ENCODE data around the gene ATP8B3.

The ATP8B3 gene

DNA sequence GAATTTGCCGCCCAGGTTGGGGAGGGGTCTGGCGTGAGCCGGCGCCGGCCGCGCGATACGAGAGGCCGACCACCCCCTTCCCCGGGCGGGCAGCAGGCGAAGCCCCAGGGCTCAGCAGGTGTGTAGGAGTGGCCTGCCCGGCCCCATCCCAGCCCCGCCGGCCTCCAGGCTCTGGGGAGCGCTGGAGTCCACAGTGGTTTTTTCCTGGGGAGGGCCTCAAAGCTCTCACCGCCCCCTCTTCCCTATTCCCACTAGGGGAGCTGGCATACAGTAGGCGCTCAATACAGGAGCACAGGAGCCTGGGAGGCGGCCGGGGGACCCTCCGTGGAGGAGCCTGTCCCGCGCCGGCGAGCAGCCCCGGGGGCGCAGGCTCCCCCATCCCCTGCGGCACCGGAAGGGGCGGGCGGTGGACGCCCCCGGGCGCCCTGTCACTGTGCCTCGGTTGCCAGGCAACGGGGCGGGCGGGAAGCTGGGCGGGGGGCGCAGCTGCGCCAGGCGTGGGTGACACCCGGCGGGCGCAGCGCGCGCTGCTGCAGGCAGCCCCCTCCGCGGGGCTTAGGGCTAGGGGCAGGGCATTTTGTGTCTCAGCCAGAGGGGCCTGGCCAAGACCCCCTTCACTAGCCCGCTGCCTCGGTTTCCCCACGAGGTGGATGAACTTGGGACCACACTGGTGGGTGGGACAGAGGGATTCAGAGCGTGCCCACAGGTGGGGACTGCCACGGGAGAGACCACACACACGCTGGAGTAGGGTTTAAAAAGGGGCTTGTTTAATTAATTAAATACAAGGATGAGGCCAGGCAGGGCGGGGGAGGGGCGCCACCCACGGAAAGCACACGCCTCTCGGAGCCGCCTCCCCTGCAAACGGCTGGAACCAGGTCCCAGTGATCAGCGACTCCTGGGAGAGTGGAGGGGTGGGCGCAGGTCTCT is 39.8 kb upstream of the ATP8B3 start:
- in situ Hi-C loops (cut with HindIII; ENCODE audit: low sequenced_read_pairs), result no loop called here

DNA sequence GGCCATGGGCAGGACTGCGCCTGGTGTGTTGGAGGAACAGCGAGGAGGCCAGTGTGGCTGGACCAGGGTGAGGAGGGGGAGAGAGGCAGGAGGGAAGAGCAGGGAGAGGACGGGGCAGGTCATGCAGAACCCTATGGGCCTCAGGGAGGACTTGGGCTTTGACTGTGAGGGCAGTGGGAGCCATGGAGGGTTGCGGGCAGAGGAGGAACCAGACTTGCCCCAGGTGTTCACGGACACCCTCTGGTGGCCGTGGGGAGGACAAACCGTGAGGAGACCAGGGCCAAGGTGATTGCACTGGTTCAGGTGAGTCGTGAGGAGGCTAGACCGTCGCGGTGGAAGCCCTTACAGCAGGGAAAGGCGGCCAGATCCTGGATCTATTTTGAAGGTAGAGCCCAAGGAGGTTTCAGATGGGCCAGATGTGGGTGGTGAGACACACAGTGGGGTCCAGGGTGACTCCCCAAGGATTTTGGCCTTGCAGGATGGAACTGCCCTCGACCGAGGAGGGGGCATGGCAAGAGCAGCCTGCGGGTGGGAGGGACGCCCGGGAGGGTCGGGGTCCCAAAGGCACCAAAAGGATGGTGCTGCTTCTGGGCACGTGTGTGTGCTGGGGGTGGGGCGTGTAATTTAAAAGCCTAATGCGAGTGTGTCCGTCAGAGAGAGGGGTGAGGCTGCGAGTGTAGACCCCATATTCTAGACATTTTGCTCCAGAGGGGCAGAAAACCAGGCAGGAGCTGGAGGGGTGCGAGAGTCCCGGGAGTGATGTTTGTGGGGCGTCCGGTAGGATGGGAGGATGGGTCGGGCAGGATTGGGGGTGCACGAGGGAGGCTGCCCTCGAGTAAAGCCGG is 39.0 kb upstream of the ATP8B3 start:
- in situ Hi-C loops (cut with HindIII; ENCODE audit: low sequenced_read_pairs), result no loop called here

- in situ Hi-C loops (cut with HindIII; ENCODE audit: low sequenced_read_pairs), result no loop called here
These were observed 37.9 kb upstream of the ATP8B3 start for GRCh38 chr19:1849886-1850398.

DNA sequence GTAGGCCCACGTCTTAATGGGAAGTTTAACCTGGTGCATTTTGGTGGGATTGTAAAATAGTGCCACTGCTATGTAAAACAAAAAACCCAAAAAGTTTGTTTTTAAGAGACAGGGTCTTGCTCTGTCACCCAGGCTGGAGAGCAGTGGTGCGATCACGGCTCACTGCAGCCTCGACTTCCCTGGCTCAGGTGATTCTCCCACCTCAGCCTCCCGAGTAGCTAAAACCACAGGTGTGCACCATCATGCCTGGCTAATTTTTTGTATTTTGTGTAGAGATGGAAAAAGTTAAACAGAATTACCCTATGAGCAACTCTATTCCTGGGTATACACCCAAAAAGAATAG is 37.0 kb upstream of the ATP8B3 start:
- in situ Hi-C loops (cut with HindIII; ENCODE audit: low sequenced_read_pairs), result no loop called here

DNA sequence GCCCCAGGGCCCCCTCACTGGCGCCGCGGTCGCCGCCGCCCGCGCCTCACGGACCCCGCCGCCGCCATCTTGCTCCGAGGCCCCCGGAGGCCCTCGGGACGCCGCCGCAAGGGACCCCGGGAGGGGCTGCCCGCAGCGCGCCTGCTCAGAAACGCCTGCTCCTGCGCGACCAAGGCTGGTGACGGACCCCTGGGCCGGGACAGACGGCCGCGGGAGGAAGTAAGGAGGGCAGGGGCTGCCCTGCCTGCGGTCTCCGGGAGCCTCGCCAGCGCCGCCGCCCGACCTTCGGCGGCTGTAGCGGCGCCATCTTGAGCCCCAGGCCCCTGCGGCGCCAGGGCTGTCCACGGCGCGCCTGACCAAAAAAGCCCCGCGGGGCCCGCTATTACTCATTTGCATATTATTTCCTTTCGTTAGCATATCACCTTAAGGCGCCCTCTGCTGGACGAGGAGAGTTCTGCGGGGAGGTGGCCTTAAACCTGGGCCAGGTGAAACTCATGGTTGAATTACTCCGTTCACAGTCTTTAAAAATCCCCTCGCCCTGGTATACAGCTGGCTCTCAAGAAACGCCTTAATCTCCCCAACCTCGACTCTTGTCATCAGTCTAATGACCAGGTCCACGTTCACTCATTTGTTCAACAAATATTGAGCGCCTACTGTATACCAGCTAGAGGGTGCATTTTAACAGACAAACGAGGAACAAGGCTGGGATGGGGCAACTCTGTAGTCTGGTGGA is 36.5 kb upstream of the ATP8B3 start, which contains the start of gene REXO1:
TSS of gene REXO1 (minus strand) at position 85 of the 733 bp plus-strand sequence. CDS start 125 bp downstream, outside the sequence.
- in situ Hi-C loops (cut with HindIII; ENCODE audit: low sequenced_read_pairs), result no loop called here

DNA sequence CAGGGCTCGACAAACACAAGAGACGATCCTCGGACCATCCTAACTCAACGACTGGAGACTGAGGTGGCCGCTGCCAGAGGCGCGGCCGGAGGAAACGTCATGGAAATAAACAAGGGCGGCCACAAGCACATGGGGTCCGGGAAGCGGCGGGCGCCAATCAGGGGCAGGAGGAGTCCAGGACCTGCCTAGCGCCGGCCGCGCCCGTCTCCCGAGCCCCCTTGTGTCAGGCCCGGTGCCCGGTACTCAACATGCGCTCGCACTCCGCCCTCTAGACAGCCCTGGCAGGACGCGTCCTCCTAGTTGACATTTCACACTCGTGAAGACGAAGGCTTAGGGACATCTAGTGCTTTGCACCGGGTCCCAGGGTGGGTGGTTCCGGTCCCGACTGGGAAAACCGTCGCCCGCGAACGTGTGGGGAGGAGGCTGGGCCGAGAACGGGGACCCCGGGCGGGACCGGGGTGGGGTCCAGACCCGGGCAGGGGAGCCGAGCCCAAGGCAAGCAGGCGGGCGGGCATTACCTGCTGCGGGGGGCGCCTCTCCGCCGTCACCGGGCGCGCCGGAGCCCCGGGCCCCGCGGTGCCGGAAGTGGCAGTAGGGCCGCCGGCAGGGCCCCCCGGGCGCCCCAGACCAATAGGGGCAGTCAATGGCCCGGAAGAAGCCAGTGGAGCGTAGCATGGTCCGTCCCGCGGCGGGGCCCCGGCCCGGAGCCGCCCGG is 35.8 kb upstream of the ATP8B3 start:
- in situ Hi-C loops (cut with HindIII; ENCODE audit: low sequenced_read_pairs), result no loop called here

GRCh38 chr19:1847348-1847683 is 35.2 kb upstream of the ATP8B3 start:
- in situ Hi-C loops (cut with HindIII; ENCODE audit: low sequenced_read_pairs), result no loop called here

- in situ Hi-C loops (cut with HindIII; ENCODE audit: low sequenced_read_pairs), result no loop called here
These were observed 34.6 kb upstream of the ATP8B3 start for GRCh38 chr19:1846517-1847204.

- in situ Hi-C loops (cut with HindIII; ENCODE audit: low sequenced_read_pairs), result no loop called here
These were observed 33.6 kb upstream of the ATP8B3 start for GRCh38 chr19:1845642-1846041.

GRCh38 chr19:1845125-1845515 is 33.0 kb upstream of the ATP8B3 start:
- in situ Hi-C loops (cut with HindIII; ENCODE audit: low sequenced_read_pairs), result no loop called here

DNA sequence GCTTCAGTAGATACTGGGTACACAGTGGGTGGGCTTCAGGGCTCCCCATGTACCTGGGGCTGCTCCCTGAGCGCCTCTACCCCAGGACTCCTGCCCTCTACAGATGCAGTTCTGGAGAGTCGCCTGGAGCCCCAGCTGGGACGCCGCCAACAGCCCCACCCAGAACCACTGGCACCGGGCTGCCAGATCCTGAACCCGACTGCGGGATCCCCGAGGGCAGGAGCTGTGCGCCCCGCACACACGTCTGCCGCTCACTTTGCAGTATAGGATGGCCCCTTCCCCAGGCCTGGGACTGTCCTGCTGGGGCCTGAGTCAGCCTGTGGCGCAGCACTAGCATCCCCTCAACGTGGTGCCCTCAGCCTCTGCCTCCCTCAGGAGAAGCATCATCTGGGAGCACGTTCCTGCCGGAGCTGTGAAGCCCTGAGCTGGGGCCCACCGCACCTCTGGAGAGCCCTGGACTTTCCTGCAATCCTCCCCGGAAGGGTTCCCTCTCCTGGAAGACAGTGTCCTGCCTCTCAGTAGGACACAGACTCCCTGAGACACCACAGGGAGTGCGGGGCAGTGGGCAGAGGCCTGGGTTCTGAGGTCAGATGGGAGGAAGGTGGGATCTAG is 32.5 kb upstream of the ATP8B3 start:
- in situ Hi-C loops (cut with HindIII; ENCODE audit: low sequenced_read_pairs), result no loop called here

DNA sequence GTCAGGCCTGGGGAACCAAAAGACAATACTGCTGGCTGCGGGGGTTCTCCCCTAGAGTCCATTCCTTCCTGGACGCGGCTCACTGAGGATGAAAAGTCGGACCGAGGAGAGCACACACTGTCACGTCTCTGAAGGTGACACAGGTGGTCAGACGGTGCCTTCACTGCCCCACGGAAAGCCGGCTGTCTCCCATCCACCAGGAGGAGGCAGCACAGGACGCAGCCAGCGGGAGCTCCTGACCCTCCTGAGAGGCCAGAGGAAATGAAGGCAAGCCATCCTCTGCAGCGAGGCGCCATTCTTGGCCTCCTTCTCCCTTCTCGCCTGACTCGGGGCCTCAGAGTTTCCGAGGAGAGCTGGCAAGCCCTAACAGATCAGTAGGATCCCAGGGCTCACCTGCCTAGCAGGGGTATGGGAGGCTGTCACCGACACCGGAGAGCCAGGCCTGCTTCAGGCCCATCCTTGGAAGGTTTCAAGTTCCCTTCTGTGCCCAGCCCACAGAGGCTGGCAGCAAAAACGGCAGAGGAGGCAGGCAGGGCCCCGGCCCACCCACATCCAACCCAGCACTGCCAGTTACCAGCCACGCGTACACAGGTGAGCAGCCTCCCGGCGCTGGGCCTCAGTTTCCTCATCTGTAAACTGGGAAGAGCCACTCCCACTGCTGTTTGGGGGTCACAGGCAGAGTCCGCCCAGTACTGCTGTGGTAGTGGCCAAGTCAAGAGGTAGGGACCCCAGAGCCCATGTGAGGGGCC is 31.7 kb upstream of the ATP8B3 start:
- in situ Hi-C loops (cut with HindIII; ENCODE audit: low sequenced_read_pairs), result no loop called here

DNA sequence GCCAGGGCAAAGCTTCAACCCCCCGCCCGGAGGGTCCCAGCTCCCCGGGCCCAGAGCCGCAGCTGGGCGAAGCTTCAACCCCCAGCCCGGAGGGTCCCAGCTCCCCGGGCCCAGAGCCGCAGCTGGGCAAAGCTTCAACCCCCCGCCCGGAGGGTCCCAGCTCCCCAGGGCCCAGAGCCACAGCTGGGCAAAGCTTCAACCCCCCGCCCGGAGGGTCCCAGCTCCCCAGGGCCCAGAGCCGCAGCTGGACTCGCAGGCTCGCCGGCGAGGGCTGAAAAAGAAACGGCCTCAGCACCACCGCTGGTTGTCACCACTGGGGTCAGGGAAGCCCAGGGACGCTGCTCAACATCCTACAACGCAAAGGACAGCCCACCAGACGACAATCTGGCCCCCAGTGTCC is 31.0 kb upstream of the ATP8B3 start:
- in situ Hi-C loops (cut with HindIII; ENCODE audit: low sequenced_read_pairs), result no loop called here

DNA sequence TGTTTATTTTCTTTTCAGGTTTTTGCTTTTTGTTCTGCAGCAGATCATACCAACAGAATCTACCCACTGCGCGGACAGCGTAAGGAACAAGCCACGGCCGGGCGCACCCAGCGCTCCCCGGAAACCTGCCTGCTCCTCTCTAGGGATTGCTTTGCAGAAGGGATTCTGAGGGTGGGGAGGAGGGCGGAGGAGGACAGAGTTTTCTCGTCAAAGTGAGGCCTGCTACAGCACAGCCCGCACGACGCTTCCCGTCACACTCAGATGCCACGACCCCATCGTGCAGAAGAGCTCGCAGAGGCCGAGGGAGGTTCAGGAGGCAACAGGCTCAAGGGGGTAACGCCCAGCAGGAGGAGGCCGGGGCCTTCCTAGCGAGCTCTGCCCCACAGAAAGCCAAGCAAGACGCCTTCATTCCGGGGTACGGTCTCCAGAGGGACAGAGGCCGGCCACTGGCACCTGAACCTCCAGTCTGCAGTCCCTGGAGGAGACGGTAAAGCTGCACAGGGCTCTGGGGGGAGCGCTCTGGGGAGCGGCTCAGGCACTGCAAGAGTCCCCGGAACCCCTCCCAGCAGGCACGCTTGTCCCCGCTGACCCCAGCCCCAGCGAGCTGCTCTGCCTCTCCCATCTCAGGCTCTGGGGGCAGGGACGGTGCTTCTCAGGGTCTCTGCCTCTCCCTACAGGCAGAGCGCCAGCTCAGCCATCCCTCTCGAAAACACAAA is 29.3 kb upstream of the ATP8B3 start:
- in situ Hi-C loops (cut with HindIII; ENCODE audit: low sequenced_read_pairs), result no loop called here

- in situ Hi-C loops (cut with HindIII; ENCODE audit: low sequenced_read_pairs), result no loop called here
These were observed 28.6 kb upstream of the ATP8B3 start for GRCh38 chr19:1840541-1841115.

DNA sequence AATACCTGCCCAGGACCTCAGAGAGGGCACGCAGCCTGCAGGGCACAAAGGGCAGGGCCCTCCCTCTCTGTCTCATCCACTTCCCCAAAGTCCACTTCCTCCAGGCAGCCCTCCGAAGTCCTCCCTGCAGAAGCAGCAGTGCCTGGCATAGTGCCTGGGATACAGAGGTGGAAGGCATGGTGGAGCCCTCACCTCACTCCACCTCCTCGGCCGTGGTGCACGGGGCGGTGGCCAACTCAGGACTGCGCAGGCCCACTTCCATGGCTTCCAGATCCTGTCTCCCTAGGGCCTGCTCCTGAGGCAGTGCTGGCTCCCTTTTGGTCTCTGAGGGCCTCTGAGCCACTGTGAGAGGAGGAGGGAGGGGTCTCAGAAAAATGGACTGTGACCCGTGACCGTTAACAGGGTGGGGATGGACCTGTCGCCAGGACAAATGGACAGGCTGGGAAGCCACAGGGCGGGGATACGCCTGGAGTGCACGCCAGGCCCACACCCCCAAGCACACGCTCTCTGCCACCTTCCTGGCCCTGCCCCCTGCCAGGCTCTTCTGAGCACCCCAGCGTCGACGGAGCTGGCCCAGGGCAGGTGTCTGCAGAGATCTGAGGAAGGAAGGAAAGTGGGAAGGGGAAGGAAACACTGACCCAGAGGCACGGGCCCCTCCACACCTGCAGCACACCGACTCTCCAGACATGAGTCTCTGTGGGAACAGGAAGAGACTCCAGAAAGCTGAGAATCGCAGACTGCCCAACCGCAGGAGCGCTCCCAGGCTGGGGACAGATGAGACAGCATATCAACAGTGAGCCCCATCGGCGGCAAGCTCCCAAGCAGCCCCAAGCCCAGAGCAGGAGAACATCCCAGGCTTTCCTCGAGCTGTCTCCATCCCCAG is 27.8 kb upstream of the ATP8B3 start:
- in situ Hi-C loops (cut with HindIII; ENCODE audit: low sequenced_read_pairs), result no loop called here

DNA sequence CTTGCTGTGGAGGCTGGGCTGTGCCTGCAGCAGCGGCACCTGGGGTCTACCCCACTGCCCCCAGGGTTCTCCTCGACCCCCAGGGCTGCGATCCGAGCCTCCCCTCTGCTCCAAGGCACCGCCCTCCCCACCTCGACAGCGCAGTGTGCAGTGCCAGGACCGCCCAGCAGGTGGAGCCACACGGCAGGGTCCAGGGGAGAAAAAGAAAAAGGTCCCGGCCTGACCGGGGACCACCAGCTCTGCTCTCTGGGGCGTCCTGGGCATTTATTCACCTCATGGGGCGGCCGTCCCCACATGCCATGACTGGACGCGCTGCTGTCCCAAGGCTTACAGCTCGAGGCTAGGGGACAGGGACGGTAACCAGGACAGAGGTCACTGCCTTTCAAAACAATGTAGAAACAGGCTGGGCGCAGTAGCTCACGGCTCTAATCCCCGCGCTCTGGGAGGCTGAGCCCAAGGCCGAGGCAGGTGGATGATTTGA is 25.6 kb upstream of the ATP8B3 start:
- in situ Hi-C loops (cut with HindIII; ENCODE audit: low sequenced_read_pairs), result no loop called here
